Osteocyte (in vitro differentiated cells): Measurements from ENCODE around the gene ELOA2. TPM values are rescaled to one million over a fixed set of nuclear protein-coding genes. Genes with fewer than 3 reads are reported as not detected.

ENCODE experiments used
- DNase-seq: peaks from one replicate; pipeline ENCODE4 v3.0.0; 2021; ENCODE audit warnings: mixed read lengths; ENCODE audit not compliant: unreplicated experiment; ENCODE audit errors: extremely low spot score
- H3K27ac Mint-ChIP-seq: one replicate; pipeline ENCODE4 v1.8.0; 2021; ENCODE audit warnings: mild to moderate bottlenecking, mixed read lengths; ENCODE audit not compliant: unreplicated experiment
- H3K27me3 Mint-ChIP-seq: one replicate; pipeline ENCODE4 v1.8.0; 2021; ENCODE audit warnings: mixed read lengths; ENCODE audit not compliant: unreplicated experiment
- H3K36me3 Mint-ChIP-seq: one replicate; pipeline ENCODE4 v1.8.0; 2021; ENCODE audit warnings: mixed read lengths; ENCODE audit not compliant: unreplicated experiment
- H3K4me1 Mint-ChIP-seq: one replicate; pipeline ENCODE4 v1.8.0; 2021; ENCODE audit warnings: mixed read lengths; ENCODE audit not compliant: unreplicated experiment
- H3K4me3 Mint-ChIP-seq: one replicate; pipeline ENCODE4 v1.8.0; 2021; ENCODE audit warnings: mild to moderate bottlenecking, moderate library complexity, mixed read lengths; ENCODE audit not compliant: unreplicated experiment
- H3K9me3 Mint-ChIP-seq: one replicate; pipeline ENCODE4 v1.8.0; 2021; ENCODE audit warnings: mixed read lengths; ENCODE audit not compliant: unreplicated experiment
- CTCF ChIP-seq: fragments of 200-600 bp; sonication (generic); IDR thresholded peaks from 2 replicates; pipeline ENCODE4 v1.5.0; 2021; ENCODE audit warnings: antibody characterized with exemption, mild to moderate bottlenecking, moderate library complexity
- long read RNA-seq: library from polyadenylated mRNA; unstranded; transcript quantifications from one replicate; pipeline ENCODE4 v2.0.0, GENCODE V29; 2021
- total RNA-seq: library from RNA; stranded (reverse); gene quantifications from 2 replicates; pipeline ENCODE4 v1.2.1, GENCODE V29; 2021

ELOA2 gene
- not detected in 2 replicates for total RNA-seq
- long read RNA-seq, partial matches to known transcripts: 0 of 1 reads
- long read RNA-seq, other reads (novel, unspliced or antisense): 1 of 1 reads

- Mint-ChIP-seq H3K27me3 (peaks cover 7% of the 10 kb centered on the region), H3K36me3 (no peaks in the 10 kb centered on the region), H3K4me1 (no peaks in the 10 kb centered on the region), H3K27ac (no peak within 1 kb of the TSS), H3K9me3 (no peaks in the 10 kb centered on the region), H3K4me3 (no peak within 1 kb of the TSS)
- TF ChIP-seq CTCF: no peak
- DNase-seq: no peak
Measured at GRCh38 chr18:47035156-47035671, at the start of gene ELOA2. Gene ELOA2 (minus strand): TSS chr18:47035621. CDS start chr18:47035264, 357 bp downstream.

GRCh38 chr18:47081578-47081977, 46.2 kb upstream of the ELOA2 start:
- H3K9me3 Mint-ChIP-seq: no peaks in the 10 kb centered on the region
- H3K27ac Mint-ChIP-seq: no peak overlapping the region
- H3K36me3 Mint-ChIP-seq: peaks cover 2% of the 10 kb centered on the region
- TF ChIP-seq CTCF: no peak
- H3K4me3 Mint-ChIP-seq: no peak overlapping the region
- H3K4me1 Mint-ChIP-seq: no peaks in the 10 kb centered on the region
- no peak for DNase-seq
- H3K27me3 Mint-ChIP-seq: no peaks in the 10 kb centered on the region

- TF ChIP-seq CTCF: no peak
- no peaks in the 10 kb centered on the region for H3K9me3 Mint-ChIP-seq
- no peaks in the 10 kb centered on the region for H3K27me3 Mint-ChIP-seq
- H3K4me3 Mint-ChIP-seq: no peak overlapping the region
- H3K36me3 Mint-ChIP-seq: peaks cover 2% of the 10 kb centered on the region
- no peak overlapping the region for H3K27ac Mint-ChIP-seq
- no peaks in the 10 kb centered on the region for H3K4me1 Mint-ChIP-seq
- no peak for DNase-seq
Measured at GRCh38 chr18:47080872-47081271, 45.5 kb upstream of the ELOA2 start.

GRCh38 chr18:47077111-47077510, 41.7 kb upstream of the ELOA2 start:
- peaks cover 2% of the 10 kb centered on the region for H3K36me3 Mint-ChIP-seq
- H3K4me1 Mint-ChIP-seq: peaks cover 10% of the 10 kb centered on the region
- no peak for DNase-seq
- no peak overlapping the region for H3K4me3 Mint-ChIP-seq
- TF ChIP-seq CTCF: no peak
- H3K9me3 Mint-ChIP-seq: no peaks in the 10 kb centered on the region
- no peak overlapping the region for H3K27ac Mint-ChIP-seq
- H3K27me3 Mint-ChIP-seq: no peaks in the 10 kb centered on the region

- H3K4me1 Mint-ChIP-seq: peaks cover 10% of the 10 kb centered on the region
- DNase-seq: no peak
- no peaks in the 10 kb centered on the region for H3K27me3 Mint-ChIP-seq
- H3K4me3 Mint-ChIP-seq: no peak overlapping the region
- H3K27ac Mint-ChIP-seq: peak overlapping the region; percentile 15
- H3K36me3 Mint-ChIP-seq: peaks cover 2% of the 10 kb centered on the region
- H3K9me3 Mint-ChIP-seq: no peaks in the 10 kb centered on the region
- TF ChIP-seq CTCF: no peak
Measured at GRCh38 chr18:47075098-47075883, 39.9 kb upstream of the ELOA2 start.
